Measurements from ENCODE around the gene RPGRIP1.
"Not testable (repeated sequence)": the region's sequence is repeated elsewhere in the genome, so short reads cannot be mapped to it uniquely, and the experiment has no call there.

The RPGRIP1 gene

DNA sequence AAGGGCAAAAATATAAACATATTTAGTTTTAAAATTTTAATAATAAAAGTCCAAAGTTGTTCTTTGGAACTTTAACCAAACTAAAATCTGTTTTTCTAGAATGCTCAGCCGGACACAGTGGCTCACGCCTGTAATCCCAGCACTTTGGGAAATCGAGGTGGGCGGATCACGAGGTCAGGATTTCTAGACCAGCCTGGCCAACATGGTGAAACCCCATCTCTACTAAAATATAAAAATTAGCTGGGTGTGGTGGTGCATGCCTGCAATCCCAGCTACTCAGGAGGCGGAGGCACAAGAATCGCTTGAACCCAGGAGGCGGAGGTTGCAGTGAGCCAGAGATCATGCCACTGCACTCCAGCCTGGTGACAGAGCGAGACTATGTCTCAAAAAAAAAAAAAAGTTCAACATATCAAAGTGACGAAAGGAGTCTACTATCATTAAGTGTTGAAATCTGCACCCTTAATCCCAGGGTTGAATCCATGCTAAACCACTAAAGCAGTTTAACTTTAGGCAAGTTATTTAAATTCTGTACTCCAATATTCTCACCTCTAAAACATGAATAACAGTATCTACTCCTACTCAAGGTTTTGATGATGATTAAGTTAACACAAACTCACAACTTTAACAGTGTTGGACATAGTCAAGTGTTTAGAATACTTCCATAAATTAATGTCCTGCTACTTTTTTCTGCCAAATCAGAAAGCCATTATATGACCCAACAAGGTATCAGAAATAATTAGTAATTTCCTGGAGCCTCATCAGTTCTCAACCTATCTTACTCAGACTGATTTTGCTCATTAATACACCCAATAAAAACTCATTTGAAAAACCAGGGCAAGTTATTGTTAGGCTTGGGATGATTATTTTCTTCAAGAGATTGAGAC is 21.6 kb upstream of the RPGRIP1 start:
- DNase-seq (ENCODE audit: insufficient read length, low spot score) (no peak), FAIRE-seq (no peak)

DNA sequence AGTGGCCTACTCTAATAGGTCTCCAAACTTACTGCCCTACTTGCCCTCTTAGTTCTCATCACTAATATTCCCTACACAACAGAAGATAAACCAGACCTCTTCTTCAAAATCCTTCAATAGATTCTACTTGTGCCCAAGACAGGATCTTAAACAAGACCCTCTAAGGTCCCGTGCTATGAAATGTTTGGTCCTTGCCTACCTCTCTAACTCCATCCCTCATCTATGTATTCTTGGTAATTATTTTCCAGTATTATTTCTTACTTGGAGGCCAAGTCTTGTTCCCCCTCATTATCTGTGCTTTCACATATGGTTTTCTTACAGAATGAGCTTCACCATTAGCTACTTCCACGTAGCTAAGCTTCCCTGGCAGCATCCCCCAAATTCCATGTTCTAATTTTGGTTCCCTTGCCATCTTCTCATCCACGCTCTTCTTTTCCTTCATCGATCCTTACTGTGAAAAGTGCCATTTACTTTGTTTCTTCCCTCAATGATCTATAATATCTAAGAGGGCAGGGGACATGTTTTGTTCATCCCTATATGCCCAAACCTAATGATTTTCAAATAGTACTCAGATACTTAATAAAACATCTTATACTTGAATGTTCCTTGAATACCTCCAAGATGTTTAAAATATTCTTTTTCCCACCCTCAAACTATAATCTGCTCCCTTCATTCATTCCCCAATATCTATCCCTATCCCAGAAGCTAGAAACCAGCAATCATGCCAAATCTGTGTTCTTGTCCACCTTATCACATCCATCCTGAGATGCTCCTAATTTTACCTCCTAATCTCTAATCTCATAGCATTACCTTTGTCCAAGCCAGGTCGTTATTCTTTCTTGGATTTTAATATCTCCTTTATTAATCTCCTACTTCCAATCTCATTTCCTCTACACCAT is 20.7 kb upstream of the RPGRIP1 start:
- DNase-seq (ENCODE audit: insufficient read length, low spot score) (no peak), FAIRE-seq (no peak)

DNA sequence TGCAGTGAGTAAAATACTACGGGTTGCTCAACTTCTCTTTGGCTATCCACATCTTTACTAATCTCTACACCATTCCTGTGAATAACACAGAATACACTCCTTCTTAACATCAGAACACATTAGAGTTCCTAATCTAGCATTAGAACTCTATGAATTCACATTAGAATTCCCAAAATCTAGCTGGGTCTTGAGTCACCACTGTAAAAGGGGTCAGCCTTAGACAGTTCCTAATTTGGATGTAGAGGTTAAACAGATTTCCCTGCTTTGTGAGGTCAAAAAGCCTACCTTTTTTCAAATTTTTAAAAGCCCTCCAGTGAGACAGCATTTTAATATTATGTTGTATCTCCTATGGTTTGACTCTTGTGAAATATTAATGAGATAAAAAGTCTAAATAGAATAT is 18.1 kb upstream of the RPGRIP1 start:
- FAIRE-seq (no peak), DNase-seq (ENCODE audit: insufficient read length, low spot score) (no peak)

DNA sequence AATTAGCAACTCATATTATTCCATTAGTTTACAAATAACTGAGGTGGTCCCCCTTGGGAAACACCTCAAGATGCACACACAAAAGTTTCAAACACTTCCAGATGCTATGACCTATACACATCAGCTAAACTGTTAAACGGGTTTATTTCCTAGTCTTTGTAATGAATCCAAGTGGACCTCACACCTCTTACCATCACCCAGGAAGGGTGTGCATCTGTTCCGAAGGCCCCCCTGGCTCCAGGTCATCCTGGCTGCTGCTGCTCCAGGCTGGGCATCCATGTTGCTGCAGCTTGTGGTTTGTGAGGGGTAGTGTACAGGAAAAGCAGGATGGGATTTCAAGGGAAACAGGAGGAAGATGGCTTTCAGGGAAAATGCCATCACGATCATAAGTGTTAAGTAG is 17.5 kb upstream of the RPGRIP1 start:
- FAIRE-seq (no peak), DNase-seq (ENCODE audit: insufficient read length, low spot score) (no peak)

DNA sequence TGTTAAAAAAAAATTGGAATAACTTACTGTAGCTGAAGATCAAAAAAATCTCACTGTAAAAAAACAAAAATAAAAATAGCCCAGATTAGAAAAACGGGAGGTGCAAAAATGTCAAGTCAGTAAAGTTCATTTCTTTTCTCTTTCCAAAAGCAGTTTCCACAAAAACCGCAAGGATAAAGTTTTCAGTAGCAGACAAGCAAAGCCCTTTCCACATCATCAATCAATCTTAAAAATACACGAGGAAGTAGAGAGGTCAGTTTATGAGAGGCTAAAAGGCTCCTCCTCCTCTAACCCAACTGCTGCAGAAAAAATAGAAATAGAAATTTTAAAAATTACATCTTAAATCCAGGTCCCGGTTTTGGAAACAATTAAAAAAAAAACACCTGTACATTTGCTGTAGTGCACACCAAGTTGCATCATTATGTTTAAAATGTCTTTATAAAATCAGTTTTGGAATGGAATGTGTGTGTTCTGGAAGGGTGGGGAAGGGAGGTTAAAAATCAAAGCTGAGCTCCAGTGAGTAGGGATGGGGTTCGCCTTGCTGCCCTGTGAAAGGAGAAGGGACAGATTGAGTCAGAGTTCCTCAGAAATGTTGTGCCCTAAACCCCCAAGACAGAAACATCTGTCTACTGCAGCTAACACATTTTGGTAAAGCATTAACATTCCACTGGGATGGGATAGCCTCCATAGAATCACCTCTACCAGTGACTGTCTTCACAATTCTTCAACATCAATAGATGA is 16.4 kb upstream of the RPGRIP1 start:
- no peak for FAIRE-seq
- no peak for DNase-seq (ENCODE audit: insufficient read length, low spot score)

DNA sequence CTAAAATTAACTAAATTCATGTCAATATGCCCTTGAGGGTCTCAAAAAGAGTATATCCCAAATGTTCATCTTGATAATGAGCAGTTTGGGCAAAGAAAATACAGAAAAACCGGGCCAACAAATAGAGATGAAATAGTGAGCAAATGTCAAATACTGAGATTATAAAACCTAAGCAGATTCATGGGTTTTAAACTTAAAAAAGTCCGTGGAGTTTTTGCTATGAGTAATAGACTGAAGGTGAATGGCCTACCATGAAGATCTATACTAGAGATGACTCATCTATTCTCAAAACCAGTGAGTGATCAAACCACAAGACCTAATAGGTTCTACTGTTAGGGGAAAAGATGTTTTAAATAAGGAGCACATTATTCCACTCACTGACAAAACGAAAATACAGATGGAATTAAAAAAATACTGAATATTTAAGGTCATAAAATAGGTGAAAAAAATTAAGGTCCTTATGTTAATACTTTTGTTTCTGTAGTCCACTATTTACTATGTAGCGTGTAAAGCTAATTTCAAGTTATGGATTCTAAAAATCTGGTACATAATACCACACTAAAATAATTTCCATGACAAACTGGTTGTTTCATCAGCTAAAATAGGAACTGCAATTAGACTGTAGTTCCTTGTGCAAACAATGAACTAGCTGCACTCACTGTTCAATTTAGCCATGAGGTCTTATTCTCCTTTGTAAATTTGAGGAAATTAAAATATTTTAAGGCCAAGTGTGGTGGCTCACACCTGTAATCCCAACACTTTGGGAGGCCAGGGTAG is 15.7 kb upstream of the RPGRIP1 start:
- DNase-seq (ENCODE audit: insufficient read length, low spot score) (peak; percentile 12), FAIRE-seq (peak; percentile 52)

DNA sequence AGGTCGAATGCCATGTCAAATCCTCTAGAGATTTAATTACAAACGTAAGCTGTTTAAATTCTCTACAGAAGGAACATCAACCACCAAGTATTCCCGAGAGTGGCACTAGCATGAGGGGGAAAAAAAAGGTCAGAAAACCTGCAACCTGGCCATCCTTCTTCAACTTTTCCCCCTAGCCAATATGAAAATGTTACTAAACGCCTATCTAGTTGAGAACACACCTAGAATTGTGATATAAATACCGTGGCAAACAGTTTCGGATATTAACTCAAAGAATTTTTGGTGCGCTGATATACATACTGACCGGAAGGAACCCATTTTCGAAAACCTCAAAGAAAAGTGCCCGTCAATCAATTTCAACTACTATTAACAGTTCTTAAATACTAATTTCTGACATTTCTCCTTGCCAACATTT is 12.4 kb upstream of the RPGRIP1 start:
- peak; percentile 89 for FAIRE-seq
- no peak for DNase-seq (ENCODE audit: insufficient read length, low spot score)

DNA sequence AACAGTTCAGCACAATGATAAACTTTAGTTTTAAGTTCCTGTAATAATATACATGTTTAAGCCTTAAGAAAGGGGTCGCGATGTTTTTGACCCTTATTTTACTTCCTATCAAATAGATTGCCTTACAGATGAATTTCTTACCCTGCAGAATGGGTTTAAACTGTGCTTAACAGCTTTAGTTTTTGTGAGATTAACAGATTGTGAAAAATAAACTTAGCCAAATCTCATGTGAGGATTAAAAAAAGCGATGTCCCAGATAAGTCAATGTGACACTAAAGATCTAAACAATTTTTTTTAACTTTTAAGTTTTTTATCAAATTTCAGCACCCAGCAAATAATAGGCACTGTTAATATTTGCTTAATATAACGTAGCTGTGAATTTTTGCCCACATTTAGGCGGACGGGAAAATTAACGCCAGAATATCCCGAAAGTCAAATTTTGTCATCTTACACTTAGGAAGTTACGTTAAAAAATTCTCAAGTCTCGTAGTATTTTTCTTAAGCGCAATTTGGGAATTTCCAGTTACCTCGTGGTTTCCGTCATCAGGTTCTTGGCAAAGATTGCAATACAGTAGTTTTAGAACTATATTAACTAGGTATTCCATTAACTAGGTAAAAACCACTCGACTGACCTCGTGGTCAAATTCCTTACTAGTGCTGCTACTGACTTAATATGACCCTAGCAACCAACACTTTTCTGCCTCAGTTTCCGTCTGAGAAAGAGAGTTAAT is 11.8 kb upstream of the RPGRIP1 start:
- DNase-seq (ENCODE audit: insufficient read length, low spot score), result no peak
- FAIRE-seq, result peak; percentile 40

DNA sequence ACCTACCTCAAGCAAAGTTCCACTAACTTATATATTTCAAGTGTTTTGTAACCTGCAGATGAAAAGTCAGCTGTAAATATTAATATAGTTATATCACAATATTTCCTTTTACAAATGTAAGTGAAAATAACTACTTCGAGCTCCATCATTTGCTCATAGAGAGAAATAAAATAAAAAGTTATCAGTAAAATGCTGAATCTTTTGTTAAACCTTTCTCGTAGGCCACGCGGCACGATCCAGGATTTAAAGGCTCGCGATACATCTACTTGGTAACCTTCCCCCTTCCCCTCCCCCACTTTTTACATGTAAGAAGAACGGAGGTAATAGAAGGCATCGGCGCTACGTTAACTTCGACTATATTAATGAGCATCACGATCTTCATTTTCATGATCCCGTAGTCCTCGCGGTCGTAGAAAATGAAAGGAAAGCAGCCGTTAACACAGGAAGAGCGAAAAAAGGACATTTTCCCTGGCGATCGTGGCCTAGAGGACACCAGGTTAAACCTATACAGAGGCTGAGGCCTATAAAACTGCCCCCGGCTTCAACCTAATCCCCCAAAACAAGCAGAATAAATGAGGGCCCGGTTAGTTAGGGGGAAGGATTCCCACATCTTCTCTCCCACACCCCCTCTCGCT is 11.1 kb upstream of the RPGRIP1 start:
- FAIRE-seq (peak; percentile 79), DNase-seq (ENCODE audit: insufficient read length, low spot score) (no peak)

DNA sequence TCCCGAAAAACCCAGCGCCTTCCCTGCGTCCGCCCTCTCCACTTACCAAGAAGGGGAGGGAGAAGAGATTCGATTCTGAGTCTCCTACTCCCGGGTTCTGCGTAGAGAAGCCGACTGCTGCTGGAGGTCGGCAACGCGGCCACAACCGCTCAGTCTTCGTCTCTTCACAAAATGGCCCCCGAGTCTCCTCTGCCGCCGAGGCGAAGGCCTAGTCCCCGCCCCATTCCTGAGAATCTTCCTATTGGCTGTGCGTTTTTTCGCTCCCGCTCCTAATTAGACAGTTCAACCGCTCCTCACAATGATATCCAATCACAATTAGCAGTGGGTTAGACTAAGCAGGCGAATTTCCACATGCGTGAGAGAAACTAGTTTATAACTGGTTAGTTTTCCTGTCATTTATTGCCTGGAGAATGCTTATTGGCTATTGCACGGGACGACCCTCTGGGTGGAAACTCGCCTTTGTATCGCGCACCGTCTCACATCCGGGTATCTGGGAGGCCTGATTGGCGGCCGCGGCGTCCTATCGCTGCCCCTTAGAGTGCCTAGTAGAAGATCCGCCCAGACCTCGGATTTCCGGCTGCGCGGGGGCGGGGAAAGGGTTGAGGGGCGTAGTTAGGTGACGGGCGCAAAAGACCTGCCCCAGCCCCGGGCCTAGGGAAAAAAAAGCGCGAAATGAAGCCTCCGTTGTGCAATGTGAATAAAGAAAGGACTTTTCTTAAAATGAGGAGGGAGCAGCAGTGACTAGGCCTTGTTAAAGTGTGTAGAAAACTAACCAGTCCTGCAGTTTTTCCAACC is 10.4 kb upstream of the RPGRIP1 start, which contains the start of gene HNRNPC:
Gene HNRNPC, minus strand, starts transcription at position 191 of the 795 bp plus-strand sequence. CDS start 35,249 bp downstream, outside the sequence.
- FAIRE-seq (peak; percentile 98), DNase-seq (ENCODE audit: insufficient read length, low spot score) (peak; percentile 83)

DNA sequence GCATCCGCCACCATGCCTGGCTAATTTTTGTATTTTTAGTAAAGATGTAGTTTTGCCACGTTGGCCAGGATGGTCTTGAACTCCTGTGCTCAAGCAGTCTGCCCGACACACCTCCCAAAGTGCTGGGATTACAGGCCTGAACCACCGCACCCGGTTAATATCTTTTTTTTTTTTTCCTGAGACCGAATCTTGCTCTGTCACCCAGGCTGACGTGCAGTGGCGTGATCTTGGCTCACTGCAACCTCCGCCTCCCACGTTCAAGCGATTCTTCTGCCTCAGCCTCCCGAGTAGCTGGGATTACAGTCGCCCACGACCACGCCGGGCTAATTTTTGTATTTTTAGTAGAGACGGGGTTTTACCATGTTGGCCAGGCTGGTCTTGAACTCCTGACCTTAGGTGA is 7.2 kb upstream of the RPGRIP1 start:
- DNase-seq (ENCODE audit: insufficient read length, low spot score); FAIRE-seq: not testable (repeated sequence)

DNA sequence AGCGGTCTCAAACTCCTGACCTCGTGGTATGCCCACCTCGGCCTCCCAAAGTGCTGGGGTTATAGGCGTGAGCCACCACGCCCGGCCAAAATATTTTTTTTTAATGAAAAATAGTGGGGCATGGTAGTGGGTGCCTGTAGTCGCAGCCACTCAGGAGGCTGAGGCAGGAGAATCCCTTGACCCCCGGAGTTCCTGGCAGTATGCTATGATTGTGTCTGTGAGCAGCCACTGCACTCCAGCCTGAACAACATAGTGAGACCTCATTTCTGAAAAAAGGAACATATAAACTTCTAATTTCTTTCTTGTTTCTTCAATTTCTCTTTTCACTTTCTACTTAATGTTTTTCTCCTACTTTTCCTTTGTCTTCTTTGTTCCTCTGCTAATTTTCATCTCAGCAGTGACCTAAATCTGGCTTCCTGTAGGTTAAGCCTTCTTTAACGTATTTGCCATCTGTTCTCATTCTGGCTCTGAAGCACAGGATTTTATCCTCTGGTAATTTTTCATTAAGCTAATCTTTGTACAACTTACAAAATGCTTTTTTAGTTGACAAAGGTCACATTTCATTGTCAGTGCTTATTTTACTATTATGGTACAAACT is 4.5 kb upstream of the RPGRIP1 start:
- DNase-seq (ENCODE audit: insufficient read length, low spot score) (no peak), FAIRE-seq (no peak)

DNA sequence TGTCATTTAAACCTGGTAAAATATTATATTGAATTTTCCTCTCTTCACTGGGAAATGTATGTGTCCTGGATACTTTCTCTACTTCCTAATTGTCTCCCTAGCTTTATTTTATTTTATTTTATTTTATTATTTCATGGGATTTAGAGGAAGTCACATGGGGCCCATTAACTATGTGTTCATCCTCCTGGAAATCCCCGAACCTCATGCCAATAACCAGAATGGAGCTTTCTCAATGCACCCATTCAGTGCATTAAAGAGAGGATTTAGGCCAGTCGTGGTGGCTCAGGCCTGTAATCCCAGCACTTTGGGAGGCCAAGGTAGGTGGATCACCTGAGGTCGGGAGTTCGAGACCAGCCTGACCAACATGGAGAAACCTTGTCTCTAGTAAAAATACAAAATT is 1.3 kb upstream of the RPGRIP1 start:
- DNase-seq (ENCODE audit: insufficient read length, low spot score) (no peak), FAIRE-seq (no peak)

DNA sequence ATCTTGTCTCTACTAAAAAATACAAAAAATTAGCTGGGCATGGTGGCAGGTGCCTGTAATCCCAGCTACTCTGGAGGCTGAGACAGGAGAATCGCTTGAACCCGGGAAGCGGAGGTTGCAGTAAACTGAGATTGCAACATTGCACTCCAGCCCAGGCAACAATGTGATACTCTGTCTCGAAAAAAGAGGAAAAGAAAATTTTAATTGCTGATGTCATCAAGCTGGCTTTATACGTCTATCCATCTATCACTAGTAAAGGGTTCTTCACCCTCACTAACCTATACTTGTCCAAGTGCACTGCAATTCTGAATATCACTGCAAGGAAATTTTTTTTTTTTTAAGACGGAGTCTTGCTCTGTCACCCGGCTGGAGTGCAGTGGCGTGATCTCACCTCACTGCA is 2.0 kb downstream of the RPGRIP1 start:
- not testable (repeated sequence) for DNase-seq (ENCODE audit: insufficient read length, low spot score); FAIRE-seq

DNA sequence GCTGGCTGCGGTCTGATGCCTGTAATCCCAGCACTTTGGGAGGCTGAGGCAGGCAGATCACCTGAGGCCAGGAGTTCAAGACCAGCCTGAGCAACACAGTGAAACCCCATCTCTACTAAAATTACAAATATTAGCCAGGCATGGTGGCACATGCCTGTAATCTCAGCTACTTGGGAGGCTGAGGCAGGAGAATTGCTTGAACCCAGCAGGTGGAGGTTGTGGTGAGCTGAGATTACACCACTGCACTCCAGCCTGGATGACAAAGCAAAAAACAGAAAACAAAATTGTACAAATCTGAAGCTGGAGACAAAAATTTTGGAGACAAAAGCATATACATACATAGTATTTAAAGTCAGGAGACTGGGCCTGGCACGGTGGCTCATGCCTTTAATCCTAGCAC is 6.6 kb downstream of the RPGRIP1 start:
- FAIRE-seq; DNase-seq (ENCODE audit: insufficient read length, low spot score): not testable (repeated sequence)

DNA sequence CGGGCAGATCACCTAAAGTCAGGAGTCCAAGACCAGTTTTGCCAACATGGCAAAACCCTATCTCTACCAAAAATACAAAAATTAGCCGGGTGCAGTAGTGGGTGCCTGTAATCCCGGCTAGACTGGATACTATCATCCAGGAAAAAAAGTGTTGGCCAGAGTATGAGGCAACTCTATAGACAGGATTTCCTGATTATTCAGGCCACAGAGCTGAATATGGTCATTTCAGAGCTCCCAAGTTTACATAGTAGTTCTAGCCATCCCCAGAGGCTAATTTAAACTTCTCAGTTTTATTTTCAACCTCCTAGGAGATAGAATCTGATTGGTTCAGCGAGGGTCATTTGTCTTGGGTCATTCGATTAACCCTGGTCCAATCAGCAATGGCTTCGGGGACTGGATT is 7.3 kb downstream of the RPGRIP1 start:
- no peak for FAIRE-seq

DNA sequence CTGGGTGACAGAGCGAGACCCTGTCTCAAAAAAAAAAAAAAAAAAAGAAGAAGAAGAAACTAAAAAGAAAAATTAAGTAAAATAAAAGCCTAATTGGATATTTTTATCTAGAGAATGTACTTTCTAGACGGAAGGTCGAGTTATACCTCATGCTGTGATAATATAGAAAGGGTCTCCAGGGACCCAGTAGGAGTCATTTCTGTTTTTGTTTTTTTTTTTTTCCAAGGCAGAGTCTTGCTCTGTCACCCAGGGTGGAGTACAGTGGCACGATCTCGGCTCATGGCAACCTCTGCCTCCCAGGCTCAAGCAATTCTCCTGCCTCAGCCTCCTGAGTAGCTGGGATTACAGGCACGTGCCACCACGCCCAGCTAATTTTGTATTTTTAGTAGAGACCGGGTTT is 14.1 kb downstream of the RPGRIP1 start:
- DNase-seq (ENCODE audit: insufficient read length, low spot score); FAIRE-seq: not testable (repeated sequence)

More for the DNA sequence above, 7.3 kb downstream of the RPGRIP1 start:
- DNase-seq (ENCODE audit: insufficient read length, low spot score), result no peak

DNA sequence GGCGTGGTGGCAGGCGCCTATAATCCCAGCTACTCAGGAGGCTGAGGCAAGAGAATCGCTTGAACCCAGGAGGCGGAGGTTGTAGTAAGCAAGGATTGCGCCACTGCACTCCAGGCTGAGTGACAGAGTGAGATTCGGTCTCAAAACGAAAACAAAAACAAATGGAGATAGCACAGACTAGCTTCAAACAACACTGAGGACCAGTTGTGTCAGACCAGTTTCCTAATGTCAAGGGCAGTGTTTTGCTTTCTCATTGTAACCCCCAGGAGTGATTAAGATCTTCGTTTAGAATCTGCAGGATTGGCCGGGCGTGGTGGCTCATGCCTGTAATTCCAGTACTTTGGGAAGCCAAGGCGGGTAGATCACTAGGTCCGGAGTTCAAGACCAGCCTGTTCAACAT is 18.5 kb downstream of the RPGRIP1 start:
- FAIRE-seq (no peak), DNase-seq (ENCODE audit: insufficient read length, low spot score) (no peak)

All from GM19239 (cell line).